ENCODE measurements around the gene RERE.

The RERE gene

GRCh38 chr1:8487249-8487648, 330.2 kb downstream of the RERE start:
- H3K4me1 ChIP-seq (ENCODE audit: control insufficient read depth, insufficient read depth, low read length, poor library complexity, severe bottlenecking): no peaks in the 10 kb centered on the region
- H3K9me3 ChIP-seq (ENCODE audit: control insufficient read depth, low read length): no peaks in the 10 kb centered on the region
- H3K27me3 ChIP-seq (replicated peaks; ENCODE audit: control insufficient read depth, insufficient read depth, low read length, poor library complexity, severe bottlenecking): no peaks in the 10 kb centered on the region
- H3K27ac ChIP-seq (ENCODE audit: insufficient read depth, low read length, poor library complexity, severe bottlenecking): no peak overlapping the region
- no peaks in the 10 kb centered on the region for H3K36me3 ChIP-seq (ENCODE audit: control insufficient read depth, insufficient read depth, low read length)
- DNase-seq: no peak
- H3K4me3 ChIP-seq (ENCODE audit: insufficient read depth, low read depth, low read length, poor library complexity, severe bottlenecking): no peak overlapping the region

- Histone ChIP-seq H3K27me3 (replicated peaks; ENCODE audit: control insufficient read depth, insufficient read depth, low read length, poor library complexity, severe bottlenecking) (no peaks in the 10 kb centered on the region), H3K4me1 (ENCODE audit: control insufficient read depth, insufficient read depth, low read length, poor library complexity, severe bottlenecking) (no peaks in the 10 kb centered on the region), H3K4me3 (ENCODE audit: insufficient read depth, low read depth, low read length, poor library complexity, severe bottlenecking) (no peak overlapping the region), H3K36me3 (ENCODE audit: control insufficient read depth, insufficient read depth, low read length) (no peaks in the 10 kb centered on the region), H3K9me3 (ENCODE audit: control insufficient read depth, low read length) (no peaks in the 10 kb centered on the region), H3K27ac (ENCODE audit: insufficient read depth, low read length, poor library complexity, severe bottlenecking) (no peak overlapping the region)
- no peak for DNase-seq
Measured at GRCh38 chr1:8486047-8486446, 331.4 kb downstream of the RERE start.

GRCh38 chr1:8483586-8483985, 333.9 kb downstream of the RERE start:
- DNase-seq: no peak
- Histone ChIP-seq H3K4me3 (ENCODE audit: insufficient read depth, low read depth, low read length, poor library complexity, severe bottlenecking) (no peak overlapping the region), H3K9me3 (ENCODE audit: control insufficient read depth, low read length) (no peaks in the 10 kb centered on the region), H3K36me3 (ENCODE audit: control insufficient read depth, insufficient read depth, low read length) (no peaks in the 10 kb centered on the region), H3K27me3 (replicated peaks; ENCODE audit: control insufficient read depth, insufficient read depth, low read length, poor library complexity, severe bottlenecking) (no peaks in the 10 kb centered on the region), H3K27ac (ENCODE audit: insufficient read depth, low read length, poor library complexity, severe bottlenecking) (no peak overlapping the region), H3K4me1 (ENCODE audit: control insufficient read depth, insufficient read depth, low read length, poor library complexity, severe bottlenecking) (no peaks in the 10 kb centered on the region)

- Histone ChIP-seq H3K36me3 (ENCODE audit: control insufficient read depth, insufficient read depth, low read length) (no peaks in the 10 kb centered on the region), H3K4me1 (ENCODE audit: control insufficient read depth, insufficient read depth, low read length, poor library complexity, severe bottlenecking) (no peaks in the 10 kb centered on the region), H3K9me3 (ENCODE audit: control insufficient read depth, low read length) (no peaks in the 10 kb centered on the region), H3K27ac (ENCODE audit: insufficient read depth, low read length, poor library complexity, severe bottlenecking) (no peak overlapping the region), H3K27me3 (replicated peaks; ENCODE audit: control insufficient read depth, insufficient read depth, low read length, poor library complexity, severe bottlenecking) (no peaks in the 10 kb centered on the region), H3K4me3 (ENCODE audit: insufficient read depth, low read depth, low read length, poor library complexity, severe bottlenecking) (no peak overlapping the region)
- no peak for DNase-seq
Measured at GRCh38 chr1:8482979-8483381, 334.5 kb downstream of the RERE start.

GRCh38 chr1:8481650-8482380, 335.6 kb downstream of the RERE start:
- no peak overlapping the region for H3K27ac ChIP-seq (ENCODE audit: insufficient read depth, low read length, poor library complexity, severe bottlenecking)
- no peaks in the 10 kb centered on the region for H3K27me3 ChIP-seq (replicated peaks; ENCODE audit: control insufficient read depth, insufficient read depth, low read length, poor library complexity, severe bottlenecking)
- H3K9me3 ChIP-seq (ENCODE audit: control insufficient read depth, low read length): no peaks in the 10 kb centered on the region
- no peak for DNase-seq
- no peaks in the 10 kb centered on the region for H3K4me1 ChIP-seq (ENCODE audit: control insufficient read depth, insufficient read depth, low read length, poor library complexity, severe bottlenecking)
- H3K36me3 ChIP-seq (ENCODE audit: control insufficient read depth, insufficient read depth, low read length): no peaks in the 10 kb centered on the region
- no peak overlapping the region for H3K4me3 ChIP-seq (ENCODE audit: insufficient read depth, low read depth, low read length, poor library complexity, severe bottlenecking)

- no peaks in the 10 kb centered on the region for H3K9me3 ChIP-seq (ENCODE audit: control insufficient read depth, low read length)
- no peaks in the 10 kb centered on the region for H3K36me3 ChIP-seq (ENCODE audit: control insufficient read depth, insufficient read depth, low read length)
- H3K4me1 ChIP-seq (ENCODE audit: control insufficient read depth, insufficient read depth, low read length, poor library complexity, severe bottlenecking): no peaks in the 10 kb centered on the region
- no peak for DNase-seq
- no peak overlapping the region for H3K27ac ChIP-seq (ENCODE audit: insufficient read depth, low read length, poor library complexity, severe bottlenecking)
- H3K4me3 ChIP-seq (ENCODE audit: insufficient read depth, low read depth, low read length, poor library complexity, severe bottlenecking): no peak overlapping the region
- no peaks in the 10 kb centered on the region for H3K27me3 ChIP-seq (replicated peaks; ENCODE audit: control insufficient read depth, insufficient read depth, low read length, poor library complexity, severe bottlenecking)
Measured at GRCh38 chr1:8478566-8478965, 338.9 kb downstream of the RERE start.

- no peak for DNase-seq
- Histone ChIP-seq H3K27ac (ENCODE audit: insufficient read depth, low read length, poor library complexity, severe bottlenecking) (no peak overlapping the region), H3K27me3 (replicated peaks; ENCODE audit: control insufficient read depth, insufficient read depth, low read length, poor library complexity, severe bottlenecking) (no peaks in the 10 kb centered on the region), H3K4me3 (ENCODE audit: insufficient read depth, low read depth, low read length, poor library complexity, severe bottlenecking) (no peak overlapping the region), H3K4me1 (ENCODE audit: control insufficient read depth, insufficient read depth, low read length, poor library complexity, severe bottlenecking) (no peaks in the 10 kb centered on the region), H3K36me3 (ENCODE audit: control insufficient read depth, insufficient read depth, low read length) (no peaks in the 10 kb centered on the region), H3K9me3 (ENCODE audit: control insufficient read depth, low read length) (no peaks in the 10 kb centered on the region)
Measured at GRCh38 chr1:8477983-8478362, 339.5 kb downstream of the RERE start.

- no peak for DNase-seq
- Histone ChIP-seq H3K27ac (ENCODE audit: insufficient read depth, low read length, poor library complexity, severe bottlenecking) (no peak overlapping the region), H3K9me3 (ENCODE audit: control insufficient read depth, low read length) (no peaks in the 10 kb centered on the region), H3K4me3 (ENCODE audit: insufficient read depth, low read depth, low read length, poor library complexity, severe bottlenecking) (no peak overlapping the region), H3K27me3 (replicated peaks; ENCODE audit: control insufficient read depth, insufficient read depth, low read length, poor library complexity, severe bottlenecking) (no peaks in the 10 kb centered on the region), H3K36me3 (ENCODE audit: control insufficient read depth, insufficient read depth, low read length) (no peaks in the 10 kb centered on the region), H3K4me1 (ENCODE audit: control insufficient read depth, insufficient read depth, low read length, poor library complexity, severe bottlenecking) (no peaks in the 10 kb centered on the region)
Measured at GRCh38 chr1:8477166-8477982, 340.1 kb downstream of the RERE start.

GRCh38 chr1:8476006-8476405, 341.4 kb downstream of the RERE start:
- H3K4me1 ChIP-seq (ENCODE audit: control insufficient read depth, insufficient read depth, low read length, poor library complexity, severe bottlenecking): no peaks in the 10 kb centered on the region
- no peaks in the 10 kb centered on the region for H3K27me3 ChIP-seq (replicated peaks; ENCODE audit: control insufficient read depth, insufficient read depth, low read length, poor library complexity, severe bottlenecking)
- H3K4me3 ChIP-seq (ENCODE audit: insufficient read depth, low read depth, low read length, poor library complexity, severe bottlenecking): no peak overlapping the region
- no peaks in the 10 kb centered on the region for H3K9me3 ChIP-seq (ENCODE audit: control insufficient read depth, low read length)
- no peak overlapping the region for H3K27ac ChIP-seq (ENCODE audit: insufficient read depth, low read length, poor library complexity, severe bottlenecking)
- no peak for DNase-seq
- no peaks in the 10 kb centered on the region for H3K36me3 ChIP-seq (ENCODE audit: control insufficient read depth, insufficient read depth, low read length)

GRCh38 chr1:8474369-8474768, 343.1 kb downstream of the RERE start:
- DNase-seq: no peak
- Histone ChIP-seq H3K9me3 (ENCODE audit: control insufficient read depth, low read length) (no peaks in the 10 kb centered on the region), H3K27ac (ENCODE audit: insufficient read depth, low read length, poor library complexity, severe bottlenecking) (no peak overlapping the region), H3K4me3 (ENCODE audit: insufficient read depth, low read depth, low read length, poor library complexity, severe bottlenecking) (no peak overlapping the region), H3K27me3 (replicated peaks; ENCODE audit: control insufficient read depth, insufficient read depth, low read length, poor library complexity, severe bottlenecking) (no peaks in the 10 kb centered on the region), H3K4me1 (ENCODE audit: control insufficient read depth, insufficient read depth, low read length, poor library complexity, severe bottlenecking) (no peaks in the 10 kb centered on the region), H3K36me3 (ENCODE audit: control insufficient read depth, insufficient read depth, low read length) (no peaks in the 10 kb centered on the region)

Data from effector memory CD4-positive, alpha-beta T cell (primary cell).